Stomach (tissue), 4 donors: Measurements from ENCODE around the gene CUL4A.
"Not testable (repeated sequence)": the region's sequence is repeated elsewhere in the genome, so short reads cannot be mapped to it uniquely, and the experiment has no call there.

Source experiments
- POLR2AphosphoS5 ChIP-seq, 3 donors: sonication (generic); formaldehyde crosslinking; IDR thresholded peaks; one replicate each; pipeline ENCODE4 v1.6.1; 2016; ENCODE audit warnings: antibody characterized with exemption in 3 of 3
- TF ChIP-seq, protein P1 (sequence below), 7 experiments: fragments of 450-650 bp in 4 of 7; fragments of 200-600 bp in 3 of 7; sonication (generic) in 3 of 7; IDR thresholded peaks; one replicate each; pipeline ENCODE4 v1.5.1; 2016 to 2019; ENCODE audit warnings: antibody characterized with exemption in 7 of 7, control low read depth in 2 of 7, mild to moderate bottlenecking in 1 of 7

- TF ChIP-seq POLR2AphosphoS5 (IDR thresholded peaks at IDR 0.05): not testable (repeated sequence)
- TF ChIP-seq, protein P1, sequence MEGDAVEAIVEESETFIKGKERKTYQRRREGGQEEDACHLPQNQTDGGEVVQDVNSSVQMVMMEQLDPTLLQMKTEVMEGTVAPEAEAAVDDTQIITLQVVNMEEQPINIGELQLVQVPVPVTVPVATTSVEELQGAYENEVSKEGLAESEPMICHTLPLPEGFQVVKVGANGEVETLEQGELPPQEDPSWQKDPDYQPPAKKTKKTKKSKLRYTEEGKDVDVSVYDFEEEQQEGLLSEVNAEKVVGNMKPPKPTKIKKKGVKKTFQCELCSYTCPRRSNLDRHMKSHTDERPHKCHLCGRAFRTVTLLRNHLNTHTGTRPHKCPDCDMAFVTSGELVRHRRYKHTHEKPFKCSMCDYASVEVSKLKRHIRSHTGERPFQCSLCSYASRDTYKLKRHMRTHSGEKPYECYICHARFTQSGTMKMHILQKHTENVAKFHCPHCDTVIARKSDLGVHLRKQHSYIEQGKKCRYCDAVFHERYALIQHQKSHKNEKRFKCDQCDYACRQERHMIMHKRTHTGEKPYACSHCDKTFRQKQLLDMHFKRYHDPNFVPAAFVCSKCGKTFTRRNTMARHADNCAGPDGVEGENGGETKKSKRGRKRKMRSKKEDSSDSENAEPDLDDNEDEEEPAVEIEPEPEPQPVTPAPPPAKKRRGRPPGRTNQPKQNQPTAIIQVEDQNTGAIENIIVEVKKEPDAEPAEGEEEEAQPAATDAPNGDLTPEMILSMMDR (IDR thresholded peaks at IDR 0.05): not testable (repeated sequence)
These were observed 48.5 kb downstream of the CUL4A start for GRCh38 chr13:113257908-113258307.
